Lower leg skin (tissue), 4 donors: ENCODE results near the gene NEGR1. TPM values are rescaled to one million over a fixed set of nuclear protein-coding genes. Genes with fewer than 3 reads are reported as not detected.

Source experiments
- DNase-seq, 2 donors: peaks; one replicate each; pipeline ENCODE4 v3.0.0-alpha.2; 2019; ENCODE audit warnings: low spot score in 2 of 2
- H3K4me3 ChIP-seq: fragments of 200-600 bp; sonication (generic); 2 replicates; pipeline ENCODE4 v1.5.1; 2017; ENCODE audit warnings: mild to moderate bottlenecking, low read depth; ENCODE audit not compliant: poor library complexity, severe bottlenecking
- POLR2A ChIP-seq, 2 donors: fragments of 450-650 bp; IDR thresholded peaks; one replicate each; pipeline ENCODE4 v1.6.1; 2016 to 2017; ENCODE audit warnings: antibody characterized with exemption in 2 of 2, mild to moderate bottlenecking in 1 of 2, moderate library complexity in 1 of 2
- WGBS, 2 donors: methylation state at CpG; one replicate each; pipeline ENCODE4 v1.1.5; 2018; 5-methylcytosine and 5-hydroxymethylcytosine counted together
- intact Hi-C: fragments of 100-400 bp; cut with DNase I; formaldehyde crosslinking; loops from one replicate; pipeline ENCODE4 v1.15.0; 2023; ENCODE audit warnings: low total_unique reads
- total RNA-seq, 4 donors: library from RNA; depleted of rRNA; stranded (reverse); fragments of >200 nt; gene quantifications; one replicate each; pipeline ENCODE4 v1.1.0, GENCODE V29; 2016
- TF ChIP-seq, protein P1 (sequence below), 3 donors: fragments of 450-650 bp; IDR thresholded peaks; one replicate each; pipeline ENCODE4 v1.5.1; 2016; ENCODE audit warnings: antibody characterized with exemption in 3 of 3, mild to moderate bottlenecking in 3 of 3, moderate library complexity in 2 of 3

The NEGR1 gene
- total RNA-seq, 4 donors from 2014 or later: 4.1 to 13.6 (median 6.0) TPM

DNA sequence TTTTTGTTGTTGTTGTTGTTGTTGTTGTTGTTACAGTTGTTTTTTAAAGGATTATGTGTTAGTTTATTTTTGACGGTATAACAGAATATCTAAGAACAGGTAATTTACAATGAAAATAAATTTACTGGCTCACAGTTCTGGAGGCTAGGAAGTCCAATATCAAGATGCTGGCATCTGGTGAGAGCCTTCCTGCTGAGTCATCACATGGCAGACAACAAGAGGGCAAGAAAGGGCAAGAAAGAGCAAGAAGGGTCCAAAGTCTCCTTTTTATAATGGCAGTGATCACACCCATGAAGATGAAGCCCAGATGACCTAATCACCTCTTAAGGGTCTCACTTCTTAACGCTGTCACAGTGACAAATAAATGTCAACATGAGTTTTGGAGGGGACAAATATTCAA, 142.1 kb downstream of the NEGR1 start:
- intact Hi-C loops: no loop called here
- no peak overlapping the region for H3K4me3 ChIP-seq
- WGBS, 2 donors: 82 to 85% methylated on average over 2 of the region's 2 CpGs
- DNase-seq: no peak
- TF ChIP-seq, protein P1, sequence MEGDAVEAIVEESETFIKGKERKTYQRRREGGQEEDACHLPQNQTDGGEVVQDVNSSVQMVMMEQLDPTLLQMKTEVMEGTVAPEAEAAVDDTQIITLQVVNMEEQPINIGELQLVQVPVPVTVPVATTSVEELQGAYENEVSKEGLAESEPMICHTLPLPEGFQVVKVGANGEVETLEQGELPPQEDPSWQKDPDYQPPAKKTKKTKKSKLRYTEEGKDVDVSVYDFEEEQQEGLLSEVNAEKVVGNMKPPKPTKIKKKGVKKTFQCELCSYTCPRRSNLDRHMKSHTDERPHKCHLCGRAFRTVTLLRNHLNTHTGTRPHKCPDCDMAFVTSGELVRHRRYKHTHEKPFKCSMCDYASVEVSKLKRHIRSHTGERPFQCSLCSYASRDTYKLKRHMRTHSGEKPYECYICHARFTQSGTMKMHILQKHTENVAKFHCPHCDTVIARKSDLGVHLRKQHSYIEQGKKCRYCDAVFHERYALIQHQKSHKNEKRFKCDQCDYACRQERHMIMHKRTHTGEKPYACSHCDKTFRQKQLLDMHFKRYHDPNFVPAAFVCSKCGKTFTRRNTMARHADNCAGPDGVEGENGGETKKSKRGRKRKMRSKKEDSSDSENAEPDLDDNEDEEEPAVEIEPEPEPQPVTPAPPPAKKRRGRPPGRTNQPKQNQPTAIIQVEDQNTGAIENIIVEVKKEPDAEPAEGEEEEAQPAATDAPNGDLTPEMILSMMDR (IDR thresholded peaks at IDR 0.05): no peak
- TF ChIP-seq POLR2A (IDR thresholded peaks at IDR 0.05): no peak

DNA sequence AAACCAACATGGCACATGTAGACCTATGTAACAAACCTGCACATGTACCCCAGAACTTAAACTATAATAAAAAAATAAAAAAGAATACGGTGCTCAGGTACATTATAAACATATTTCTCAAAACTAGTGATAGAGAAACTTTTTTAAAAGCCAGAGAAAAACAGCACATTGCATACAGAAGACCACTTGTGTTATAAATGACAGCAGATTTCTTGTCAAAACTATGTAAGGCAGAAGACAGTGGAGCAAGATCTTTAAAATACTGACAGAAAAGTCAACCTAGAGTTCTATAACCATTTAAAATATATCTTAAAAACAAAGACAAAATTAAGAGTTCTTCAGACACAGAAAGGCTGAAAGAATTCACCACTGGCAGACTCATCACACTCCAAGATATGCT, 144.7 kb downstream of the NEGR1 start:
- no peak for DNase-seq
- intact Hi-C loops: no loop called here
- WGBS, 2 donors: 79 to 93% methylated on average over 1 of the region's 1 CpG

DNA sequence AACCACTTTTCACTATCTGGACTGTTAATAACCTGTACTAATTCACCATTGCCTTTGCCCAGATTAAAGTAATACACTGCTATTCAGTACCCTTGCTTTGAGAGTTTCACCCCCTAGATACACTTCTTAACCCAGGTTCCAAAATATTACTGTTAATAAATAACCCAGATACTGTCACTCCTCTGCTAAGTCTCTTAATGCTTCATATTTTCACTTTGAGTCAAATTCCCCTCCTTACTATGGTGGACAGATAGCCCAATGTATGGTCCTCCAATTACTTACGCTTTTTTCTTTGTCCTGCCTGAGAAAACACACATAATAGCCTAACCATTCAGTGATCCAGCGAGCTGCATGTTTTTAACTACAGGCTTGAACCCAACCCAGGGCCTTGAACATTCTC, 152.5 kb downstream of the NEGR1 start:
- TF ChIP-seq, protein P1 (IDR thresholded peaks at IDR 0.05): no peak
- TF ChIP-seq POLR2A (IDR thresholded peaks at IDR 0.05): no peak
- H3K4me3 ChIP-seq: no peak overlapping the region
- intact Hi-C loops: no loop called here
- no peak for DNase-seq
- 92% methylated on average over 2 of the region's 2 CpGs for whole genome bisulfite sequencing, 2 donors

More for the DNA sequence above, 144.7 kb downstream of the NEGR1 start:
- TF ChIP-seq, protein P1 (IDR thresholded peaks at IDR 0.05): no peak
- no peak for TF ChIP-seq POLR2A (IDR thresholded peaks at IDR 0.05)
- H3K4me3 ChIP-seq: no peak overlapping the region

DNA sequence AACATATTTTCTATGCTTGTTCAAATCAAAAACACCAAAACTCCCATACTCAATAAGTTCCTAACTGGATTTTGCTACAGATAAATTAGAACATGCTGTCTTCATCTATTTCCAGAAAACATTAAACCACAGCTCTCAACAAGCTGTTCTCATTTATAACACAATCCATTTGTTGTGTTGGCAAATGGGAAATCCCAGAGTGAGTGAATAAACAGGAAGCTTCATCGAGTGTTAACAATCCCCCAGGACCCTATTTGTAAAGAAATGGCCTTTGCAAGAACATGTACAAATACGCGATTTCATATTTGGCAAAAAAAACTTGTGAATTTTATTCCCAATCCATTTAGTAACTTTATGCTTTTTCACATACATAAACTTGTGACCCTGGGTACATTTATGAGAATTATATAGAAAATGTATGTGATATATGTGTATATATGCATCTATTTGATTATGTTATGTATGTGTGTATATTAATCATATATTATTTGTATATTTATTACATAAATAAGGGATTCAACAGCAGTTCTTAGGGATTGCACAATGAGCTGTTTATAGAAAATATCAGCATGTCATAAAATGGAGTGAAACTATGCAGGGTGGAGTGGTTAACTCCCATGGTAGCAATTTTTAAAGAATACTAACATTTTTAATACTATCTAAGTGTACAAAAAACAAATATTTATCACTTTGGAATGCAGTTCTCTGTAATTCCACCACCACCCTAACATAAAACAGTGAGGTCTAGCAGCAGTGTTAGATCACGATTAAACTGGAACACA, 160.0 kb downstream of the NEGR1 start:
- WGBS, 2 donors: 43 to 61% methylated on average over 4 of the region's 4 CpGs

DNA sequence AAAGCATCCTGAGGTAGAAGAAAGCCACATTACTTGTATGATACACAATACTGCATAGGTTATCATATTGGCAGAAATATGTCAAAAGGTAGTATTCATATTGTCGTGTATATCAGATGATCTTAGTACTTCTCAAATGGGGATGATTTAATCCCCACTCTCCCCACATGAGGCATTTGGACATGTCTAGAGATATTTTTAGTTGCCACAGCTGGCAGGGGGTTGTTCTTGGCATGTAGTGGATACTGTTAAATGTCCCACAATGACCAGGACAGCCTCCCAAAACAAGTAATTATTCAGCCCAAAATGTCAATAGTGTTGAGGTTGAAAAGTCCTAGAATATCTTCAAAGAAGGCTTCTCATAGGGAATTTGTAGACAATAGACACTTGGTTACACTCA, 162.8 kb downstream of the NEGR1 start:
- no peak for DNase-seq
- 60 to 77% methylated on average over 1 of the region's 1 CpG for WGBS, 2 donors
- intact Hi-C loops: no loop called here
- TF ChIP-seq, protein P1 (IDR thresholded peaks at IDR 0.05): no peak
- TF ChIP-seq POLR2A (IDR thresholded peaks at IDR 0.05): no peak
- H3K4me3 ChIP-seq: no peak overlapping the region

More for the DNA sequence above, 160.0 kb downstream of the NEGR1 start:
- DNase-seq: no peak
- intact Hi-C loops: no loop called here
- no peak overlapping the region for H3K4me3 ChIP-seq
- TF ChIP-seq, protein P1 (IDR thresholded peaks at IDR 0.05): no peak
- TF ChIP-seq POLR2A (IDR thresholded peaks at IDR 0.05): no peak

DNA sequence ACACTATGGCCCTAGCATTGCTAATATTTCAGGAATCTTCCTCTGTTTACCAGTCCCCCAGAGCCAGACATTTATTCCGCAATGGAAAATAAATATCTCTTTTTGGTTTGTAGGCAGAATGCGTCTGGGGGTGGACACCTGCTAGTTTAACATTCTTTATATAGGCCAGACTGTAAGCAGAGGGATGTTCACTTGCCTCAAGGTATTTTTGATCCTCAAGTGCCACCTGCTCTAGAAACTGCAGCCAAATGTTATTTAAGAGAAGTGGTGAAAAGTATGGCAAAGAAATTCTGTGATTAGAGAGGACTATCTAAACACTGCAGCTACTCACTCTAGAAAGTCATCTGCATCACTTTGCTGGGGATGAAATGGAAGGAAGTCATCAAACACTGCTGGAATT, 164.7 kb downstream of the NEGR1 start:
- 65 to 85% methylated on average over 2 of the region's 2 CpGs for WGBS, 2 donors
- intact Hi-C loops: no loop called here

More for the DNA sequence above, 164.7 kb downstream of the NEGR1 start:
- no peak overlapping the region for H3K4me3 ChIP-seq
- TF ChIP-seq, protein P1 (IDR thresholded peaks at IDR 0.05): no peak
- TF ChIP-seq POLR2A (IDR thresholded peaks at IDR 0.05): no peak
- no peak for DNase-seq
